A549 (cell line): ENCODE results near the gene SPIN1. TPM values are rescaled to one million over a fixed set of nuclear protein-coding genes. Genes with fewer than 3 reads are reported as not detected.

ENCODE experiments used
- ATAC-seq, 2 experiments: fragments of 200-7000 bp in 1 of 2; fragments of >200 bp in 1 of 2; cut with Nextera tagmentation in 1 of 2; cut with Tn5 transposase in 1 of 2; 3 replicates each; pipeline versions ENCODE4 v1.8.0 to v1.9.1; 2018 to 2020; ENCODE audit warnings: mild to moderate bottlenecking in 1 of 2, moderate library complexity in 1 of 2
- CTCF ChIA-PET: fragments of 300-600 bp; sonication (Branson Sonifier 250); formaldehyde crosslinking; extraction: SDS; loops from one replicate; lab custom pipeline; 2021; ENCODE audit warnings: antibody characterized with exemption, inconsistent platforms; lab: Yijun Ruan, JAX
- POLR2A ChIA-PET: fragments of 350-600 bp; formaldehyde crosslinking; extraction: SDS; loops from one replicate; lab custom pipeline; 2021; ENCODE audit warnings: antibody characterized with exemption, inconsistent platforms; lab: Yijun Ruan, JAX
- DNase-seq, 2 experiments: peaks; one replicate each; pipeline versions ENCODE4 v3.0.0 to v3.0.0-alpha.2; 2011 to 2016; ENCODE audit warnings: low read depth in 1 of 2, low spot score in 1 of 2
- FAIRE-seq: peaks from 2 replicates; lab custom pipeline; 2011; peaks lifted over from hg19 to GRCh38; lab: Jason Lieb, UNC
- H3K27ac ChIP-seq, 2 experiments: fragments of >200 bp; sonication (Bioruptor Twin); formaldehyde crosslinking; 3 replicates each; pipeline ENCODE4 v1.5.1; 2016 to 2017
- H3K4me1 ChIP-seq: fragments of >200 bp; sonication (Bioruptor Twin); formaldehyde crosslinking; 3 replicates; pipeline ENCODE4 v1.6.1; 2016
- H3K4me2 ChIP-seq: fragments of >200 bp; sonication (Bioruptor Twin); formaldehyde crosslinking; 3 replicates; pipeline ENCODE4 v1.6.1; 2016
- H3K4me3 ChIP-seq: fragments of >200 bp; sonication (Bioruptor Twin); formaldehyde crosslinking; 3 replicates; pipeline ENCODE4 v1.5.1; 2016
- H3K9me3 ChIP-seq: fragments of >200 bp; sonication (Bioruptor Twin); formaldehyde crosslinking; 3 replicates; pipeline ENCODE4 v1.6.1; 2016
- ATOH8 ChIP-seq: fragments of 250-450 bp; sonication (Bioruptor Pico); IDR thresholded peaks from 2 replicates; pipeline ENCODE4 v1.5.0; 2020; ENCODE audit warnings: low read depth, mild to moderate bottlenecking, moderate library complexity
- CBX2 ChIP-seq: fragments of 200-600 bp; sonication (generic); IDR thresholded peaks from 2 replicates; pipeline ENCODE4 v1.6.1; 2016; ENCODE audit warnings: low read depth, mild to moderate bottlenecking, borderline replicate concordance
- CBX8 ChIP-seq: fragments of 200-600 bp; sonication (generic); IDR thresholded peaks from 2 replicates; pipeline ENCODE4 v1.6.1; 2016
- CHD2 ChIP-seq: fragments of 150-350 bp; IDR thresholded peaks from 2 replicates; pipeline ENCODE4 v1.6.1; 2014; ENCODE audit warnings: low read length; ENCODE audit not compliant: partially characterized antibody
- EHMT2 ChIP-seq: fragments of 200-600 bp; sonication (generic); IDR thresholded peaks from 2 replicates; pipeline ENCODE4 v1.6.1; 2016; ENCODE audit warnings: antibody characterized with exemption, low read depth, mild to moderate bottlenecking, moderate library complexity
- ESRRA ChIP-seq: fragments of 150-350 bp; IDR thresholded peaks from 2 replicates; pipeline ENCODE4 v1.6.1; 2014; ENCODE audit warnings: mild to moderate bottlenecking, low read length, borderline replicate concordance
- FOSL2 ChIP-seq, 2 experiments: fragments of 450-650 bp in 1 of 2; fragments of >200 bp in 1 of 2; sonication (Bioruptor Twin) in 1 of 2; formaldehyde crosslinking; IDR thresholded peaks; 2 replicates each; pipeline versions ENCODE4 v1.5.0 to v1.6.1; 2016 to 2020; ENCODE audit warnings: mild to moderate bottlenecking in 1 of 2, moderate library complexity in 1 of 2
- GATA3 ChIP-seq: IDR thresholded peaks from 2 replicates; pipeline ENCODE4 v1.6.1; 2012; ENCODE audit warnings: borderline replicate concordance
- HES2 ChIP-seq: fragments of >200 bp; sonication (Bioruptor Twin); formaldehyde crosslinking; IDR thresholded peaks from 2 replicates; pipeline ENCODE4 v1.6.1; 2016
- HOXA7 ChIP-seq: fragments of 250-450 bp; sonication (Bioruptor Pico); IDR thresholded peaks from 2 replicates; pipeline ENCODE4 v1.5.0; 2020; ENCODE audit warnings: mild to moderate bottlenecking, moderate library complexity
- KDM5A ChIP-seq: fragments of 200-600 bp; sonication (generic); IDR thresholded peaks from 2 replicates; pipeline ENCODE4 v1.6.1; 2016; ENCODE audit warnings: antibody characterized with exemption, mild to moderate bottlenecking
- MAX ChIP-seq: IDR thresholded peaks from 2 replicates; pipeline ENCODE4 v1.6.1; 2012
- MYC ChIP-seq: IDR thresholded peaks from 2 replicates; pipeline ENCODE4 v1.6.1; 2012; ENCODE audit warnings: mild to moderate bottlenecking, inconsistent platforms, low read length, improper control_type of control experiment, borderline replicate concordance
- RAD21 ChIP-seq, 2 experiments: fragments of >200 bp in 1 of 2; sonication (Bioruptor Twin) in 1 of 2; formaldehyde crosslinking in 1 of 2; IDR thresholded peaks in 1 of 2; conservative IDR thresholded peaks in 1 of 2; 2 replicates in 1 of 2; 3 replicates in 1 of 2; pipeline ENCODE4 v1.6.1; 2012 to 2018; ENCODE audit warnings: inconsistent platforms in 1 of 2
- RCOR1 ChIP-seq: fragments of 150-350 bp; IDR thresholded peaks from 2 replicates; pipeline ENCODE4 v1.6.1; 2014; ENCODE audit warnings: antibody characterized with exemption, low read length, low read depth
- RFX5 ChIP-seq: fragments of 450-650 bp; IDR thresholded peaks from 2 replicates; pipeline ENCODE4 v1.7.1; 2014; ENCODE audit warnings: antibody characterized with exemption, mild to moderate bottlenecking, moderate library complexity
- RNF2 ChIP-seq: fragments of 200-600 bp; sonication (generic); IDR thresholded peaks from 2 replicates; pipeline ENCODE4 v1.6.1; 2016; ENCODE audit warnings: low read depth, mild to moderate bottlenecking, antibody characterized with exemption, moderate library complexity, borderline replicate concordance
- TFCP2L1 ChIP-seq: fragments of 250-450 bp; sonication (Bioruptor Pico); IDR thresholded peaks from 2 replicates; pipeline ENCODE4 v1.5.0; 2021; ENCODE audit warnings: mild to moderate bottlenecking
- USF2 ChIP-seq: fragments of 450-650 bp; IDR thresholded peaks from 2 replicates; pipeline ENCODE4 v1.6.1; 2014; ENCODE audit warnings: antibody characterized with exemption
- ZNF302 ChIP-seq: fragments of 250-450 bp; sonication (Bioruptor Pico); IDR thresholded peaks from 2 replicates; pipeline ENCODE4 v1.9.0; 2021; ENCODE audit warnings: inconsistent platforms, mild to moderate bottlenecking, moderate library complexity
- ZSCAN20 ChIP-seq: fragments of 250-450 bp; sonication (Bioruptor Pico); IDR thresholded peaks from 2 replicates; pipeline ENCODE4 v1.8.0; 2022; ENCODE audit warnings: mild to moderate bottlenecking, moderate library complexity
- WGBS: methylation state at CpG from one replicate; pipeline ENCODE4 v1.1.6; 2017; ENCODE audit errors: missing lambda C conversion rate; 5-methylcytosine and 5-hydroxymethylcytosine counted together
- polyA plus RNA-seq, 4 experiments: library from polyadenylated mRNA; depleted of rRNA in 3 of 4; stranded (reverse); fragments of >200 nt; fragmentation: RNase III in 1 of 4; extraction: RNeasy Plus Mini Kit Qiagen cat#74134 plus additional on column Dnase treatment in 1 of 4; gene quantifications; 2 replicates in 3 of 4; 3 replicates in 1 of 4; pipeline ENCODE4 v1.2.3, GENCODE V29; 2011 to 2017

The SPIN1 gene
- polyA plus RNA-seq, 2 of the 4 experiments (the other 2 are of a cell fraction): 47.8 to 83.9 TPM

GRCh38 chr9:88478246-88478645 lies 90.0 kb downstream of the SPIN1 start:
- ChIA-PET CTCF (no interaction called here), POLR2A (no interaction called here)
- DNase-seq (no peak), FAIRE-seq (no peak), ATAC-seq (no peak)
- H3K27ac ChIP-seq: no peak overlapping the region
- H3K4me1 ChIP-seq: peaks cover 6% of the 10 kb centered on the region; the same call in 2 of the 3 replicates
- TF ChIP-seq RCOR1: no peak
- TF ChIP-seq MYC: no peak
- no peak overlapping the region for H3K4me2 ChIP-seq
- no peaks in the 10 kb centered on the region for H3K9me3 ChIP-seq
- H3K4me3 ChIP-seq: no peak overlapping the region
- 95% methylated on average over 3 of the region's 3 CpGs for WGBS

GRCh38 chr9:88481933-88482332 lies 93.7 kb downstream of the SPIN1 start:
- FAIRE-seq: no peak
- no peaks in the 10 kb centered on the region for H3K9me3 ChIP-seq
- 91% methylated on average over 4 of the region's 4 CpGs for WGBS
- peak in 1 of 2 experiments; percentile 19 for DNase-seq
- ChIA-PET POLR2A (no interaction called here), CTCF (interaction anchor here (0.8 to 1.3 kb wide), 4 partner anchors 12 to 44 kb away, joined by 3 read pairs; no protein-coding TSS in a partner anchor)
- H3K27ac ChIP-seq: no peak overlapping the region
- TF ChIP-seq RAD21 (conservative IDR thresholded peaks at IDR 0.05 in 1 of 2, IDR thresholded peaks at IDR 0.05 in 1 of 2) (0 out of 5 replicates have a peak, but pooled peaks of 1 of the 2 experiments have one; percentile 2), HES2 (no peak)
- no peak overlapping the region for H3K4me3 ChIP-seq
- no peak overlapping the region for H3K4me2 ChIP-seq
- ATAC-seq: peak; percentile 78 to 80; a peak in 5 of 6 replicates
- H3K4me1 ChIP-seq: peaks cover 12% of the 10 kb centered on the region; the same call in 2 of the 3 replicates

- no peak overlapping the region for H3K27ac ChIP-seq
- POLR2A ChIA-PET: no interaction called here
- no peak for FAIRE-seq
- H3K4me3 ChIP-seq: no peak overlapping the region
- TF ChIP-seq CHD2: no peak
- no peak for TF ChIP-seq TFCP2L1 (CRISPR knock-in tag)
- TF ChIP-seq RCOR1: no peak
- TF ChIP-seq MYC: no peak
- no peak for TF ChIP-seq MAX
- TF ChIP-seq RNF2: no peak
- no peak for TF ChIP-seq RFX5
- no peak for TF ChIP-seq GATA3
- no peak for TF ChIP-seq CBX8
- TF ChIP-seq EHMT2: no peak
- TF ChIP-seq USF2: no peak
- TF ChIP-seq ZNF302 (CRISPR knock-in tag): no peak
- no peak for TF ChIP-seq ESRRA
- no peak for TF ChIP-seq ATOH8 (CRISPR knock-in tag)
- TF ChIP-seq FOSL2 (IDR thresholded peaks at IDR 0.05): no peak
- TF ChIP-seq FOSL2 (CRISPR knock-in tag; IDR thresholded peaks at IDR 0.05): no peak
- no peak for TF ChIP-seq ZSCAN20 (CRISPR knock-in tag)
- TF ChIP-seq KDM5A: no peak
- TF ChIP-seq HOXA7 (CRISPR knock-in tag): no peak
- no peak for TF ChIP-seq CBX2
- TF ChIP-seq, all 56 proteins: peak for 0
- Histone ChIP-seq H3K4me2 (no peak overlapping the region), H3K9me3 (no peaks in the 10 kb centered on the region), H3K4me1 (peaks cover 7% of the 10 kb centered on the region; the same call in 1 of the 3 replicates)
- DNase-seq (no peak), ATAC-seq (no peak)
- CTCF ChIA-PET: interaction anchor here (0.7 kb wide), 1 partner anchor 12 kb away, joined by 3 read pairs; no protein-coding TSS in a partner anchor
- 87% methylated on average over 4 of the region's 4 CpGs for WGBS
Observed at GRCh38 chr9:88488166-88488565, 99.9 kb downstream of the SPIN1 start.
